Neutrophil (primary cell): ENCODE measurements around the gene AFF1.
A peak's percentile ranks its signal among the peaks of the same experiment; 100 is the strongest.
"Not testable (repeated sequence)": the region's sequence is repeated elsewhere in the genome, so short reads cannot be mapped to it uniquely, and the experiment has no call there.

Source experiments
- H3K27ac ChIP-seq: fragments of 200-600 bp; sonication (generic); 2 replicates; pipeline ENCODE4 v1.5.1; 2016; ENCODE audit warnings: mild to moderate bottlenecking, moderate library complexity
- H3K27me3 ChIP-seq: fragments of 200-600 bp; sonication (generic); 2 replicates; pipeline ENCODE4 v1.6.0; 2016; ENCODE audit warnings: mild to moderate bottlenecking
- H3K36me3 ChIP-seq: fragments of 200-600 bp; sonication (generic); 2 replicates; pipeline ENCODE4 v1.5.1; 2017
- H3K4me1 ChIP-seq, 2 experiments: fragments of 200-600 bp in 1 of 2; sonication (generic) in 1 of 2; 1 replicate in 1 of 2; 2 replicates in 1 of 2; pipeline versions ENCODE4 v1.5.1 to v1.6.1; 2013 to 2016; ENCODE audit warnings: low read depth in 1 of 2, low read length in 1 of 2, mild to moderate bottlenecking in 1 of 2, moderate library complexity in 1 of 2; ENCODE audit not compliant: control insufficient read depth in 1 of 2, insufficient read depth in 1 of 2
- H3K4me3 ChIP-seq, 2 experiments: fragments of 200-600 bp in 1 of 2; sonication (generic) in 1 of 2; 1 replicate in 1 of 2; 2 replicates in 1 of 2; pipeline ENCODE4 v1.5.1; 2013 to 2016; ENCODE audit warnings: low read depth in 1 of 2, low read length in 1 of 2, mild to moderate bottlenecking in 1 of 2, moderate library complexity in 1 of 2
- H3K9me3 ChIP-seq: fragments of 200-600 bp; sonication (generic); 2 replicates; pipeline ENCODE4 v1.5.1; 2016
- TF ChIP-seq, protein P1 (sequence below): fragments of 200-600 bp; sonication (generic); IDR thresholded peaks from 2 replicates; pipeline ENCODE4 v1.5.1; 2016; ENCODE audit warnings: antibody characterized with exemption

The AFF1 gene

DNA sequence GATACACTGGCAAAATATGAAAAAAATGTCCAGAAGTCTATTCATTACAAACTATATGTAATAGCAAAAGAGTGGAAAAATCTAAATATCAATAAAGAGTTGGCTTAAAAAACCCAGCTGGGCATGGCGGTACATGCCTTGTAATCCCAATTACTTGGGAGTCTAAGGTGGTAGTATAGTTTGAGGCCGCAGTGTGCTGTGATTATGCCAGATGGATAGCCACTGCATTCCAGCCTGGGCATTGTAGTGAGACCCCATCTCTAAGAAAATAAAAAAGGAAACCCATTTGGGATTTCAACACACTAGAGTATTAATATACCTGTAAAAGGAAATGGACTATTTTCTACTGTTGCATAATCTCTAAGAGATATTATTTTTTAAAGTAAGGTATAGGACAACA lies 45.4 kb downstream of the AFF1 start:
- TF ChIP-seq, protein P1, sequence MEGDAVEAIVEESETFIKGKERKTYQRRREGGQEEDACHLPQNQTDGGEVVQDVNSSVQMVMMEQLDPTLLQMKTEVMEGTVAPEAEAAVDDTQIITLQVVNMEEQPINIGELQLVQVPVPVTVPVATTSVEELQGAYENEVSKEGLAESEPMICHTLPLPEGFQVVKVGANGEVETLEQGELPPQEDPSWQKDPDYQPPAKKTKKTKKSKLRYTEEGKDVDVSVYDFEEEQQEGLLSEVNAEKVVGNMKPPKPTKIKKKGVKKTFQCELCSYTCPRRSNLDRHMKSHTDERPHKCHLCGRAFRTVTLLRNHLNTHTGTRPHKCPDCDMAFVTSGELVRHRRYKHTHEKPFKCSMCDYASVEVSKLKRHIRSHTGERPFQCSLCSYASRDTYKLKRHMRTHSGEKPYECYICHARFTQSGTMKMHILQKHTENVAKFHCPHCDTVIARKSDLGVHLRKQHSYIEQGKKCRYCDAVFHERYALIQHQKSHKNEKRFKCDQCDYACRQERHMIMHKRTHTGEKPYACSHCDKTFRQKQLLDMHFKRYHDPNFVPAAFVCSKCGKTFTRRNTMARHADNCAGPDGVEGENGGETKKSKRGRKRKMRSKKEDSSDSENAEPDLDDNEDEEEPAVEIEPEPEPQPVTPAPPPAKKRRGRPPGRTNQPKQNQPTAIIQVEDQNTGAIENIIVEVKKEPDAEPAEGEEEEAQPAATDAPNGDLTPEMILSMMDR: no peak
- no peaks in the 10 kb centered on the region for H3K27me3 ChIP-seq
- H3K36me3 ChIP-seq: no peaks in the 10 kb centered on the region
- no peak overlapping the region for H3K4me3 ChIP-seq
- H3K9me3 ChIP-seq: no peaks in the 10 kb centered on the region
- peaks cover 19 to 24% of the 10 kb centered on the region in 2 experiments for H3K4me1 ChIP-seq
- no peak overlapping the region for H3K27ac ChIP-seq

DNA sequence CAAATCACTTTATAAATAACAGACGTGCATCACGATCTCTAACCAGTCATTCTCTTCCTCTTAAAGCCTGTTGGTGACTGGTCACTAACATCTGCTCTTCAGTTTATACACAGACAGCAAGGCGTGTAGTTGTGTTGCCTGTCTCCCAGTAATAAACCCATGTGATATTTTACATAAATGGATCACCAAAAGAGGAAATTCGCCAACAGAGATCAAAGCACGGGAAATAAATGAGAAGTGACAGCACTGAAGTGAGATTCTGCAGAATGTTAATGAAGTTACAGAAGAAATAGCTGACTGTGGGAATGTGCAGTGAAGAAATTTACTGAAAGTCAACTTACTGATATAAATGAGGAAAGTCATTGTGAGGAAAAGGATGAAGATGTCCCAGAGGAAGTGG lies 47.0 kb downstream of the AFF1 start:
- Histone ChIP-seq H3K4me3 (no peak overlapping the region), H3K27ac (peak overlapping the region; percentile 3), H3K4me1 (peaks cover 19 to 24% of the 10 kb centered on the region in 2 experiments), H3K27me3 (no peaks in the 10 kb centered on the region), H3K36me3 (no peaks in the 10 kb centered on the region), H3K9me3 (no peaks in the 10 kb centered on the region)
- TF ChIP-seq, protein P1: no peak

- H3K9me3 ChIP-seq: not testable (repeated sequence)
These were observed 51.0 kb downstream of the AFF1 start for GRCh38 chr4:86985852-86986251.

DNA sequence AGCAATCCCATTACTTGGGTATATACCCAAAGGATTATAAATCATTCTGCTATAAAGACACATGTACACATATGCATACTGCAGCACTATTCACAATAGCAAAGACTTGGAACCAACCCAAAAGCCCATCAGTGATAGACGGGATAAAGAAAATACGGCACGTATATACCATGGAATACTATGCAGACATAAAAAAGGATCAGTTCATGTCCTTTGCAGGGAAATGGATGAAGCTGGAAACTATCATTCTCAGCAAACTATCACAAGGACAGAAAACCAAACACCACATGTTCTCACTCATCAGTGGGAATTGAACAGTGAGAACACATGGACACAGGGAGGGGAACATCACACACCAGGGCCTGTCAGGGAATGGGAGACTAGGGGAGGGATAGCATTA lies 54.8 kb downstream of the AFF1 start:
- H3K9me3 ChIP-seq, H3K4me3 ChIP-seq, H3K36me3 ChIP-seq, H3K4me1 ChIP-seq, H3K27me3 ChIP-seq, H3K27ac ChIP-seq: not testable (repeated sequence)

More at GRCh38 chr4:86985852-86986251, 51.0 kb downstream of the AFF1 start:
- H3K36me3 ChIP-seq, H3K27me3 ChIP-seq, H3K27ac ChIP-seq, H3K4me3 ChIP-seq: not testable (repeated sequence)
- H3K4me1 ChIP-seq: peaks cover 19 to 24% of the 10 kb centered on the region in 2 experiments

GRCh38 chr4:86990510-86990909 lies 55.7 kb downstream of the AFF1 start:
- no peaks in the 10 kb centered on the region for H3K36me3 ChIP-seq
- H3K4me3 ChIP-seq: no peak overlapping the region
- no peaks in the 10 kb centered on the region for H3K27me3 ChIP-seq
- TF ChIP-seq, protein P1: no peak
- H3K9me3 ChIP-seq: no peaks in the 10 kb centered on the region
- peaks cover 7 to 9% of the 10 kb centered on the region in 2 experiments for H3K4me1 ChIP-seq
- H3K27ac ChIP-seq: no peak overlapping the region

GRCh38 chr4:86991994-86992393 lies 57.2 kb downstream of the AFF1 start:
- Histone ChIP-seq H3K9me3 (no peaks in the 10 kb centered on the region), H3K4me1 (peaks cover 7 to 9% of the 10 kb centered on the region in 2 experiments), H3K4me3 (no peak overlapping the region), H3K27me3 (no peaks in the 10 kb centered on the region), H3K27ac (no peak overlapping the region), H3K36me3 (no peaks in the 10 kb centered on the region)
- TF ChIP-seq, protein P1: no peak
